ENCODE measurements around the gene UBA1.

UBA1 gene

DNA sequence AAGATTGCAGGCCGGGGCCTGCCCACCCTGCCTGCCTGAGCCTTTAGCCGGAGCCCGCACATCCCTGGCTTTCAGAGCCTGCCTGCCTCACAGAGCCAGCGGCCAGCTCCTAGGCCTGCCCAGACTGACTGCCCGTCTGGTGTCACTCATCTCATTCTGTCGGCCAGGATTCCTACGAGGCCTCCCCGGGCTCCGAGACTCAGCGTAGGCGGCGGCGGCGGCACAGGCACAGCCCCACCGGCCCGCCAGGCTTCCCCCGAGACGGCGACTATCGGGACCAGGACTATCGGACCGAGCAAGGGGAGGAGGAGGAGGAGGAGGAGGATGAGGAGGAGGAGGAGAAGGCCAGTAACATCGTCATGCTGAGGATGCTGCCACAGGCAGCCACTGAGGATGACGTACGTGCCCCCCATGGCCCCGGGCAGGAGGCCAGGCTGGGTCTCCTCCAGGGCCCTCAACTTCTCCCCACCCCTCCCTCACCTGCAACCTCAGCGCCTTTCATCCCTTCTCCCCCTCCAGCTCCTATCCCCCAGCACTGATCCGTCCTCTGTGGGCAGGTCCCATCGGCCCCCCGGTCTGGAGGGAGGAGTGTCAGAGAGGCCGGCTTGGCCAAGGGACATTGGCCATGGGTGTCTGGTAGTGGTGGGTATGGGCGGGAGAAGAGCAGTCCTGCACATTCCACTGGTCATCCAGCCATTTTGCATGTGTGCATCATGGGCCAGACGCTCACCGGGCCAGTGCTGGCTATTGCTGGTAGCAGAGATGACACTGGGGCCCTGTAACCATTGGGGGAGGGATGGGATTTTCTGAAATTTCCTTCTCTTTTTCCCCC, 22.6 kb upstream of the UBA1 start:
- DNase-seq = no peak

DNA sequence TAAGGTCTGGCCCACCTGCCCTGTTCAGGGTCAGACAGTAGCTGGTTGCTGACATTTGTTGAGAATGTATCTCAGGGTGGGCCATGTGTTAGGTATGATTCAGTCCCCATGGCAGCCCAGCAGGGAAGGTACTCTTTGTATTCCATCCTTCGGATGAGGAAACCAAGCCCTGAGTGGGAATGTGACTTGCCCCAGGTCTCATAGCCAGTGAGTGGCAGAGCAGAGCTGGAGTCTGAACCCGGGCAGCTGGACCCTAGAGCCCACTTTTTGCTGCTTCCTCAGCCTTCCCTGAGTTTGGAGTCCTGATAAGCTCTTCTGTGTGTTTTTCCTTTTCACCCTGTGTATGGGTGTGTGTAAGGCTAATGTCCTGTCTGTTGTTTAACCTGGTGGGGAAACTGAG, 21.6 kb upstream of the UBA1 start:
- no peak for DNase-seq

DNA sequence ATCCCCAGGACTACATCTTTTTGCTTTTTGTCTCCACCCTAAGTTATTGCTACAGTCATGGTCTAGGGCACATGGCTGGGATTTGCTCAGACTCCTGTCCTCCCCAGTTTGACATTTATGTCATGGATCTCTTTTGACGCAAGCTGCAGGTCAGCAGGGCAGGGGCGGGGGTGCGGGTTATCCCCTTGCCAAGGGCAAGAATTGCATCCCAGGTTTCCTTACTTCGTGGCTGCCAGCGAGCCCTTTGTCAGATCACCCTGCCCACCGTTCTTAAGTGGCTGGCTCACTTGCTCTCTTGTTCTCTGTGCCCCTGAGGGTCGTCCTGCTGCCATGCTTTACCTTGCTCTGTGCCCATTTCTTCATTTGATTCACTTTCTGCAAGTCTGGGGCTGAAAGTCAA, 21.1 kb upstream of the UBA1 start:
- no peak for DNase-seq

DNA sequence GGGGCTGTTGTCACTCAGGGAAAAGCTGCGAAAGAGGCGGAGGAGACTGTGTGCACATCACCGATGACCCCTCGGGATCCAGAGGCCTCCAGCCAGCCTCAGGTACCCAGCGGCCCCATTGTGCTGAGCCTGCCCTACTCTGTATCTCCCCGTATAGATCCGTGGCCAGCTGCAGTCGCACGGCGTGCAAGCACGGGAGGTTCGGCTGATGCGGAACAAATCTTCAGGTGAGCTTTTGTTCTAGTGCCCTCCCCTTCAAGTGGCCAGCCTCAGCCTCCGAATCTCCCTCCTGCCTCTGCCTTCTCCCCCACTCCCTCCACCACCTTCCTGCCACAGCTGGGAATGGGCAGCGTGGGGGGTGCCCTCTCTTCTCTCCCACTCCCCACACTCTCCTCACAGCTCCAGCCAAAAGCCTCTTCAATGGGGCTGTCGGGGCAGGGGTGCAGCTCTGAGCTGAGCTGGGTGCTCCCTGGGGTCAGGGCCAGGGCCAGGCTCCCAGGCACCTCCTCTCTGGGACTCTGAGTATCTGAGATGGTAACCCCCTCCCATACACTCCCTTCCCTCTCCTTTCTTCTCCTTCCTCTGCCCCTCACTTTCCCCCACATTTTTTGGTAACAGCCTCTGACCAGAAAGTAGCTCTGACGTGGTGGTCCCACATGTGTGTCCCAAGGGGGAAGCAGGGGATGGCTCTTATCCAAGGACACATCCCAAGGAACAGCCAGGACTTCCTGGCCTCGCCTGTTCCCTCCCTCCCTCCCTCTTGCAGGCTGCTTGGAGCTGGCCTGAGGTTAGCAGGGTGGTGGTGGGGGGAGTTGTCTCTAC, 20.4 kb upstream of the UBA1 start:
- DNase-seq = no peak

DNA sequence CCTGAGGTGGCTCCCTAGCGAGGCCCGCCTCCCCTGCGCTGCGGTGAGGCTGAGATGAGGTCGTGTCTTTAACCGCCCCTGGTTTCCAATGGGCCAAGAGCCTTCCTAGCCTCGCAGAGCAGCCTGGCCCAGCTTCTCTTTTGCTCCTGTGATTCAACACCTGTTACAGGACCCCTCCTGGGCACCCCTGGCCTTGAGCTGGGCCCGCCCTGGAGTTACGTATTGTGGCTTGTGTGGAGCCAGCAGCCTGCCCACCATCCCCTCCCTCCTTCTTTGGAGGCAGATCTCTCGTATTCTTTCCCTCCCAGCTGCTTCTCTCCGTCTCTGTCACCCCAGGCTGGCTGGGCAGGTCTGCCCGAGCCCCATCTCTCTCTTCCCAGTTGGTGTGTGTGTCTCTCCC, 19.3 kb upstream of the UBA1 start:
- DNase-seq = no peak

DNA sequence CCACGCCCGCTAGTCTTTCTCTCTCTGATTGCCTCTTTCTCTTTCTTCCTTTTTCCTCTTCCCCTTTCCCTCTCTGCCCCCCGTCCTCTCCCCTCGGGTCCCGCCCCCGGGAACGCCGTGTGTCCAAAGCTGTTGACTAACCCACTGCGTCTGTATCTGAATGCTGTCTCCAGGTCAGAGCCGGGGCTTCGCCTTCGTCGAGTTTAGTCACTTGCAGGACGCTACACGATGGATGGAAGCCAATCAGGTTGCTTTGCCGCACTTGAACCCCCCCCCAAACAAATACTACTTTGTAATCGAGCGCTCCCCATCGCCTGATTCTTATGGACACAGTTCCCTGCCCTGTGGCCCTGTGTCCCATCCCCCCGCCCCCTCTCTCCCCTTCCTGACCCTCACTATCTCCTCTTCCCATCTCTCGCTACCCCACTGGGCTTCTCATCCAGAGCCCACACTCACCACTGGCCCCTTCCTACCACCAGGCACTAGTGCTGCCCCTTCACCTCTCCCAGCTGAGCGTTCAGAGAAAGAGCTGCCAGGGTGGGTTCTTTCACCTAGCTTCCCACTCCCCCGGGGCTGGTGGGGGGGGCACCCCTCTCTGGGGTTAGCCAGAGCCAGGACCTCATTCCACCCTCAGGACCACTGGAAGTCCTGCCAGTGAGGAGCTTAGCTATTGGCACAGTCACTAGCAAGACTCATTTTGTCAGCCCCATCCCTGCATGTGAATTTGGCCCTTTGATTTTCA, 18.6 kb upstream of the UBA1 start:
- no peak for DNase-seq

DNA sequence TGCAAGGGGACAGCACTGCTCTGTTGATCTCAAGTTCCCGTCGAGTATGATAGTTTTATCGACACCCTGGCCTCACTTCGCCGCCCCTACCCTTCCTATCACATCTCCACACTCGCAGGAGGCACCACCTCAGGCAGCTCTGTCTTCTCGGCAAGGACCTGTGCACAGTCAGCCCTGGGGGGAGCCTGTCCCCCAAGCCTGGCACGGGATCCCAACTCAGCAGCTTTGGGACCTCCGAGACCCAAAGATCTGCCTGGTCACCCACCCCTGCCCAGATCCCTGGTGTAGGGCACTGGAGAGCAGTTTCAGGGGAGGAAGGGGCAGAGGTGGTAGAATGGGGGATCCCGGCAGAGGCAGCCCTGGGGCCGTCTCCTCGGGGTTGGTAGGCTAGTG, 18.0 kb upstream of the UBA1 start:
- DNase-seq = no peak

DNA sequence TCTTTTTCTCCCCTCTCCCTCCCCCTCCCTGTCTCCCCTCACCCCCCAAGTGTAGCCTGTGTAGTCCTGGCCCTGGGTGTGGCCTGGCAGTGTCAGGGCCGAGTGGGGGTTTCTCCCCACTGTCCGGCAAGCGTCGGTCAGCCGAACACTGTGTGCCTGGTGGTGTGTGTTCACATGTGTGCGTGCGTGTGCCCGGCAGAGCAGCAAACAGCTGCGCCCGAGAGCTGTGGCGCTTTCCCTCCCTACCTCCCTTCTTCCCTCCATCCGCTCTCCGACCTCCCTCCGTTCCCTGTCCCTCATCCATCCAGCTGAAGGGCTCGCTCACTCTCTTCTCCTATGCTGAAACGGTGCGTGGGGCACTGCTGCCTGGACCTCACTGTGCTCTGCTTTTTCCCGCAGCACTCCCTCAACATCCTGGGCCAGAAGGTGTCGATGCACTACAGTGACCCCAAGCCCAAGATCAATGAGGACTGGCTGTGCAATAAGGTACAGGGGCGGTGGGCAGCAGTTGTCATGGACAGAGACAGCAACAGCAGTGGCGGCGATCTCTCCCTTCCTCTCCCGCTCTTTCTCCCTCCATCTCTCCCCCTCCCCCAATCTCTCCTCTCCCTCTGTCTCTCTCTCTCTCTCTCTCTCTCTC, 17.4 kb upstream of the UBA1 start:
- no peak for DNase-seq

DNA sequence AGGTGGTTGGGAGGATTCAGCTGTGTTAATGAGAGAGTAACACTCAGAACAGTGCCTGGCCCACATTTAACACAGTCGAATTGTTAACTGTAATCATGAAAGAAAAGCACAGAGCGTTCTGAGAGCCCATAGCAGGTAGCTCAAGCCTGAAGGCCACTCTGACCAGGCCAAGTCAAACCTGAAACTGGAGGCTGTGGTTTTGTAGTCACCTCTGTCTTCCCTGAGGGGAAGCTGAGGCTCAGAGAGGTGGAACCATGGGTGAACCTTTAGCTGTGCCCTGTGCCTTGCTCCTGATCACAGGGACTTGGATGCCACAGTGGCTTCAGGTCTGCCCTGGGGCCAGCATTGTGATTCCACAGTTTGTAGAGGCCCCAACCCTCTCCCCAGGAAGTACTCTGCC, 16.6 kb upstream of the UBA1 start:
- no peak for DNase-seq

DNA sequence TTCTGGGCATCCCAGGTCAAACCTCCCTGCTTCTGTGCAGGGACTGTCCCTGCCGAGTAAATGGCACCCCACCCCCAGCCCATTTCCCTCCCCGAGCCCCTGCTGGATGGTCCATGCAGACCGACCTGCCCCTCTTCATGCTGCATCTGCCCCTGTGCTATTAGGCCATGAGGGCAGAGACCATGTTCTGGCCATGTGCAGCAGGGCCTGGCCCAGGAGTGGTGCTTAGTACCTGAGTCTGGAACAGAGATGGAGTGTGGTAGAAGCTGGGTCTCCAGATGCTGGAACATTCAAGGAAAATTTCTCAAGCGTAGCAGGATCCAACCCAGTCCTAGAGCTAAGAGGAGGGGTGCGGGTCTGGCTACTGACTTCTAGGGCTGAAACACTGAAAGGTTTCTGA, 15.3 kb upstream of the UBA1 start:
- DNase-seq = no peak

DNA sequence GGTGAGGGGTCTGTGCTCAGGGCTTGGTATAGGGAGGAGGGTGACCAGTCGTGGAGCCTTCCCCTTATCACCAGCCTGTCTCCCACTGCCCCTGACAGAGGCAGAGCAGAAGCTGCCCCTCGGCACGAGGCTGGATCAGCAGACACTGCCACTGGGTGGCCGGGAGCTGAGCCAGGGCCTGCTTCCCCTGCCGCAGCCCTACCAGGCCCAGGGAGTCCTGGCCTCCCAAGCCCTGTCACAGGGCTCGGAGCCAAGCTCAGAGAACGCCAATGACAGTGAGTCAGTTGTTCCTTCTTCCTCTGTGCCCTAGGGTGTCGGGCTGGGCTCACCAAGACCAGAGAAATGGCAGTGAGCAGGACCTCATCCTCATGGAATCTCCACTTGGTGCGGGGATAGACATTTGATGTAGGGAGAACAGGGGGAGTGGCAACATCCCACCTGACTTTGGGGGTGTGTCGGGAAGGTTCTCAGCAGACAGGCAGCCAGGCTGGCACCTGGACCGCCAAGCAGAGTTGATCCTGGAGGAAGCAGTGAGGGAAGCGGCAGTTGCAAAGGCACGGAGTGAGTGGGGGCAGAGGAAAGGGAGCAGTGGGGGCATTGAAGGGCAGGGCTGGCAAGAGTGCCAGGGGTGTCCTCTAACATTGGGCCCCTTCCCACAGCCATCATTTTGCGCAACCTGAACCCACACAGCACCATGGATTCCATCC, 14.3 kb upstream of the UBA1 start:
- no peak for DNase-seq

DNA sequence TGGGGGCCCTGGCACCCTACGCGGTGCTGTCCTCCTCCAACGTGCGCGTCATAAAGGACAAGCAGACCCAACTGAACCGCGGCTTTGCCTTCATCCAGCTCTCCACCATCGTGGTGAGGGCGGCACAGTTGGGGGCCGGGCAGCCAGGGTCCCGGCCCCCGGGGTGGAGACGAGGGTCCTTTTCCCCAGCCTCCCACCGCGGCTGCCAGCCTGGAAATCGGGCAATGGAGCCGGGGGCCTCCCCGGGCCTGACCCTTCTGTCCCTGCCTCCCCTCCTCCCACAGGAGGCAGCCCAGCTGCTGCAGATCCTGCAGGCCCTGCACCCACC, 13.7 kb upstream of the UBA1 start:
- DNase-seq = no peak

DNA sequence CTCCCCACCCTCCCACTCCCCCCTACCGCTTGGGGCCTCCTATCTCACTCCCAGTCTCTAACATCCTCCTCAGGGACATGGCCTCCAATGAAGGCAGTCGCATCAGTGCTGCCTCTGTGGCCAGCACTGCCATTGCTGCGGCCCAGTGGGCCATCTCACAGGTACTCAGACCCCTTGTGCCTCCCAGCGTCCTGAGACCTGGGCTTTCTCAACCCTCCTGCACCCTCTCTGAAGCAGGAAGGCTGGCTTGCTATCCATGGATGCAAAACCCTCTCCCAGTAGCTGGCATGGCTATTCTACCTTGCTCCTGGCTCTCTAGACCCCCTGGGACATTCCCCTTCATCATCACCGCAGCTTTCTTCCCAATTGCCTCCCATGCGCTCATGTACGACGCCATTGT, 13.3 kb upstream of the UBA1 start:
- no peak for DNase-seq

DNA sequence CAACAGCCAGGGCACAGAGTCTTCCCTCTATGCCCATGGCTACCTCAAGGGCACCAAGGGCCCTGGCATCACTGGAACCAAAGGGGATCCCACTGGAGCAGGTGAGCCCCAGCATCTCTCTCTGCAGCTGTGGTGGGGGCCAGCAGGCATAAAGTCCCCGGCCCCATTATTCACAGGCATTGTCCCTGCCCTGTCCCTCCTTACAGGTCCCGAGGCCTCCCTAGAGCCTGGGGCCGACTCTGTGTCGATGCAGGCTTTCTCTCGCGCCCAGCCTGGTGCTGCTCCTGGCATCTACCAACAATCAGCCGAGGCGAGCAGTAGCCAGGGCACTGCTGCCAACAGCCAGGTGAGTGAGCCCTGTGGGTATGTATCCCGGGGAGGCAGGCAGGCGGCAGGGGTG, 12.3 kb upstream of the UBA1 start:
- no peak for DNase-seq

DNA sequence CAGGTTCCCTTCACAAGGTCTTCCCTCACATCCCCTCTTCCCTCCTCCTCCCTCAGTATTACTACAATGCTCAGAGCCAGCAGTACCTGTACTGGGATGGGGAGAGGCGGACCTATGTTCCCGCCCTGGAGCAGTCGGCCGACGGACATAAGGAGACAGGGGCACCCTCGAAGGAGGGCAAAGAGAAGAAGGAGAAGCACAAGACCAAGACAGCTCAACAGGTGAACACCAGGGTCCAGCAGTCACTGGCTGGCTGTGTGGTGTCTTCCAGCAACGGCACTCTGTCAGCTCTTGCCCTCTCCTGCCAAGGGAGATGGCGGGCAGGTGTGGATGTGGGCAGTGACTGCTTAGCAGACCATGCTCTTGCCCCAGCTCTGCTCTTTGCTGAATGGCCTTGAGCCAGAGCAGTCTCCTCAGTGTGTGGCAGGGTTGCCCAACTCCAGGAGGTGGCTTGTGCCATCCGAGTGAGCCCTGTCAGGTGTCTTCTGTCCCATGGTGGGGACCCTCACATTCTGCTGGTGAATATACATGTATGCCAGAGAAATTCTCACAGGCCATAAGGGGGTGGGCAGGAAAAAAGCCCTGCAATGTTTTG, 11.4 kb upstream of the UBA1 start:
- no peak for DNase-seq

DNA sequence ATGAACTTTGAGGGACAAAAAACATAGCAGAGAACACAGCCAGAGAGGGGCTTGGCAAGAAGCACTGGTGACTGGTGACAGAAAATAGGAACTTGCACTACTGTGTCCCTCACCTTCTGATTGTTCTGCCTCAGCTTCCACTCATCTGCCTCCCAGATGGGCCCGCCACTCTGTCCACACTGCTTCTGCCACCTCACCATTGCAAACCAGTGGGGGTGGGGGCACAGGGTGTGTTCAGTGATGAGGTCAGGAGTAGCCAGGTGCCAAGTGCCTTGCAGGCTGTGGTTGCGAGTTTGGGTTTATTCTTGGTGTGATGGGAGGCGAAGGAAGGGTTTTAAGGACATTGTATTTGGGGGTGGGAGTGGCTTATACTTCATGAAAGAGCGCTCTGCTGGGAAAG, 9.1 kb upstream of the UBA1 start:
- no peak for DNase-seq

DNA sequence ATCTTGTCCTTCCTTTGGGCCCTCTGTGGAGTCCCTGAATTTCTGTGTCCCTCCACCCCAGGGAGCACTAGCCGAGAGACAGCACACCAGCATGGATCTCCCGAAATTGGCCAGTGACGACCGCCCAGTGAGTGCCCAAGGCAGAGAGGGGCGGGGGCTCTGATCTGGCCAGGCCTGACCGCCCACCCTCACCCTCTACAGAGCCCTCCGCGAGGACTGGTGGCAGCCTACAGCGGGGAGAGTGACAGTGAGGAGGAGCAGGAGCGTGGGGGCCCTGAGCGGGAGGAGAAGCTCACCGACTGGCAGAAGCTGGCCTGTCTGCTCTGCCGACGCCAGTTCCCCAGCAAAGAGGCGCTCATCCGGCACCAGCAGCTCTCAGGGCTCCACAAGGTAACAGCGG, 8.4 kb upstream of the UBA1 start:
- DNase-seq = no peak

DNA sequence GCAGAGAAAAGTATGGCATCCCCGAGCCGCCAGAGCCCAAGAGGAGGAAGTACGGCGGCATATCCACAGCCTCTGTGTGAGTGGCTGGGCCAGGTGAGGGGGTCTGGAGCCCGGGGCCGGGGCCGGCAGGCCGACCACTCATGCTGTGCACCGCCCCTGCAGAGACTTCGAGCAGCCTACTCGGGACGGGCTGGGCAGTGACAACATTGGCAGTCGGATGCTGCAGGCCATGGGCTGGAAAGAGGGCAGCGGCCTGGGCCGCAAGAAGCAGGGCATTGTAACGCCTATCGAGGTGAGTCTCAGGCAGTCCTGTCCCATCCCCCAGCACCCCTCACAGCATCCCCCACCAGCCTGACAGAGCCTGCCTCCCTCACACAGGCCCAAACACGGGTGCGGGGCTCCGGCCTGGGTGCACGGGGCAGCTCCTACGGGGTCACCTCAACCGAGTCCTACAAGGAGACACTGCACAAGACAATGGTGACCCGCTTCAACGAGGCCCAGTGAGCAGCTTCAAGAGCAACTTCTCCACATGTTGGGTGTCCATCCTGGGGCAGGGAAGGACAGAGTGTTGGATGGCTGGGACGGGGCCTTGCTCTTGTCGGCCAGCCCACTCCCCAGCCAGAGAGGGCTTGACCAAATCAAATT, 7.4 kb upstream of the UBA1 start:
- DNase-seq = no peak

DNA sequence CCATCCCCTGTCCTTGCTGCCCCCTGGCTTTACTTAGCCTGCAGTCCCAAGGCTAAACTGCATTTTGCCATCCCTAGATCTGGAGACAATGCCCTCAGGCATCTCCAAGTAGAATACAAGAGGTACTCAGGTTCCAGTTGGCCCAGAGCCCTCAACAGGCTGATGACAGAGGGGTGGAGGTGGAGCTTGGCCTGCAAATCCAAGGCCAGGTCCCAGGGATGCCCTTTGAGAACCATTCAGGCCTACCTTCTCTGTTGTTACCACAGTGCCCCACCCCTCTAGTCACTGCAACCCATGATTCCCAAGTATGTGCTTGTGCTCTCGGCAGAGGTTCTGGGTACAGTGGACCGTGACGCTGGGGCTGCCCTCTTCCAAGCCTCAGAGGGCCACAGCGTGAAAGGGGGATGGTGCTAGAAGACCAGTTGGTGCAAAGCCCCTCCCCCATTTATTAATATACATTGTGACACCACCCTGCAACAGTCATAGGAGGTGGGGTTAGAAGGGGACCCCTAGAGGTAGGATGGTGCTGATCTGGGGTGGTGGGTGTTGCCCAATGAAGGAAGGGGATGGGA, 6.4 kb upstream of the UBA1 start:
- DNase-seq = no peak

DNA sequence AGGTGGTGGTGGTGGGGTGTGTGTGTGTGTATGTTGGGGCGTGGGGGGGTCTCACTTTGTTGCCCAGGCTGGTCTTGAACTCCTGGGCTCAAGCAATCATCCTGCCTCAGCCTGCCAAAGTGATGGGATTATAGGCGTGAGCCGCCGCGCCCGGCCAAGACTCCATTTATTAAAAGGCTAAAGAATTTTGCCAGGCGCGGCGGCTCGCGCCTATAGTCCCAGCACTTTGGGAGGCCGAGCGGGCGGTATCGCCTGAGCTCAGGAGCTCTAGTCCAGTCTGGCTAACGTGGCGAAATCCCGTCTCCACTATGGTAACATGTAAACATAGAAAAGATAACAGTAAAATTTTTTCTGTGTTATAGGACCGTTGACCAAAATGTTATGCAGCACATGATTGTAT, 3.7 kb upstream of the UBA1 start:
- DNase-seq = no peak
